H9 (cell line): ENCODE data around the gene SUV39H1. TPM values are rescaled to one million over a fixed set of nuclear protein-coding genes. Genes with fewer than 3 reads are reported as not detected.
"Not testable (repeated sequence)": the region's sequence is repeated elsewhere in the genome, so short reads cannot be mapped to it uniquely, and the experiment has no call there.

Source experiments
- DNase-seq: peaks from one replicate; pipeline ENCODE4 v3.0.0-alpha.2; 2017
- H2AFZ ChIP-seq: one replicate; pipeline ENCODE4 v1.6.1; 2013; ENCODE audit warnings: mild to moderate bottlenecking, low read length, control low read depth, moderate library complexity
- H2AK5ac ChIP-seq: 2 replicates; pipeline ENCODE4 v1.6.1; 2013; ENCODE audit warnings: low read length, control low read depth, mixed read lengths; ENCODE audit not compliant: insufficient read length
- H2BK120ac ChIP-seq: one replicate; pipeline ENCODE4 v1.6.1; 2013; ENCODE audit warnings: low read depth, mild to moderate bottlenecking, low read length, control low read depth, inconsistent platforms; ENCODE audit not compliant: poor library complexity, severe bottlenecking
- H2BK12ac ChIP-seq: 2 replicates; pipeline ENCODE4 v1.6.1; 2013; ENCODE audit warnings: low read length, control low read depth, mixed read lengths, low read depth; ENCODE audit not compliant: insufficient read length
- H2BK15ac ChIP-seq: 2 replicates; pipeline ENCODE4 v1.6.1; 2013; ENCODE audit warnings: low read depth, low read length, control low read depth
- H2BK20ac ChIP-seq: one replicate; pipeline ENCODE4 v1.6.1; 2013; ENCODE audit warnings: low read depth, mild to moderate bottlenecking, low read length, control low read depth, inconsistent platforms; ENCODE audit not compliant: poor library complexity, severe bottlenecking
- H2BK5ac ChIP-seq: 2 replicates; pipeline ENCODE4 v1.6.1; 2013; ENCODE audit warnings: low read length, control low read depth, mixed read lengths; ENCODE audit not compliant: insufficient read length
- H3K14ac ChIP-seq: 2 replicates; pipeline ENCODE4 v1.6.1; 2013; ENCODE audit warnings: low read length, control low read depth; ENCODE audit not compliant: insufficient read depth
- H3K18ac ChIP-seq: 2 replicates; pipeline ENCODE4 v1.6.1; 2013; ENCODE audit warnings: low read depth, mild to moderate bottlenecking, mixed read lengths, low read length, control low read depth; ENCODE audit not compliant: insufficient read length
- H3K23ac ChIP-seq: 2 replicates; pipeline ENCODE4 v1.6.1; 2013; ENCODE audit warnings: low read length, control low read depth, mixed read lengths, low read depth; ENCODE audit not compliant: insufficient read length
- H3K23me2 ChIP-seq: 2 replicates; pipeline ENCODE4 v1.6.1; 2013; ENCODE audit warnings: low read depth, mild to moderate bottlenecking, mixed read lengths, low read length, control low read depth; ENCODE audit not compliant: insufficient read length, poor library complexity, severe bottlenecking
- H3K27ac ChIP-seq: 2 replicates; pipeline ENCODE4 v1.5.1; 2013; ENCODE audit warnings: low read length, control low read depth, mixed read lengths, low read depth; ENCODE audit not compliant: insufficient read length
- H3K27me3 ChIP-seq: 2 replicates; pipeline ENCODE4 v1.6.1; 2013; ENCODE audit warnings: low read length, control low read depth, inconsistent platforms; ENCODE audit not compliant: insufficient read depth
- H3K4ac ChIP-seq: 2 replicates; pipeline ENCODE4 v1.6.1; 2013; ENCODE audit warnings: low read depth, mild to moderate bottlenecking, control low read depth, inconsistent platforms, low read length, moderate library complexity
- H3K4me1 ChIP-seq: 2 replicates; pipeline ENCODE4 v1.6.1; 2013; ENCODE audit warnings: low read length, control low read depth, inconsistent platforms; ENCODE audit not compliant: insufficient read depth
- H3K4me2 ChIP-seq: 2 replicates; pipeline ENCODE4 v1.6.1; 2013; ENCODE audit warnings: low read length, control low read depth, mixed read lengths; ENCODE audit not compliant: insufficient read length, insufficient read depth
- H3K56ac ChIP-seq: 2 replicates; pipeline ENCODE4 v1.6.1; 2013; ENCODE audit warnings: low read depth, mild to moderate bottlenecking, mixed read lengths, low read length, control low read depth; ENCODE audit not compliant: insufficient read length
- H3K79me1 ChIP-seq: 2 replicates; pipeline ENCODE4 v1.6.1; 2013; ENCODE audit warnings: low read depth, mild to moderate bottlenecking, moderate library complexity, low read length, control low read depth, inconsistent platforms; ENCODE audit not compliant: insufficient read depth, poor library complexity, severe bottlenecking
- H3K79me2 ChIP-seq: 2 replicates; pipeline ENCODE4 v1.6.1; 2013; ENCODE audit warnings: low read length, control low read depth, inconsistent platforms; ENCODE audit not compliant: insufficient read depth
- H3K9ac ChIP-seq: 2 replicates; pipeline ENCODE4 v1.6.1; 2013; ENCODE audit warnings: low read length, control low read depth, mixed read lengths; ENCODE audit not compliant: insufficient read length; ENCODE audit errors: extremely low read depth
- H3K9me3 ChIP-seq: one replicate; pipeline ENCODE4 v1.6.1; 2013; ENCODE audit warnings: low read depth, low read length, inconsistent platforms; ENCODE audit not compliant: control insufficient read depth
- H3T11ph ChIP-seq: one replicate; pipeline ENCODE4 v1.6.1; 2013; ENCODE audit warnings: mild to moderate bottlenecking, low read length, control low read depth, inconsistent platforms
- H4K20me1 ChIP-seq: one replicate; pipeline ENCODE4 v1.6.1; 2013; ENCODE audit not compliant: control insufficient read depth, insufficient read length, insufficient read depth
- H4K5ac ChIP-seq: 2 replicates; pipeline ENCODE4 v1.6.1; 2013; ENCODE audit warnings: low read depth, mild to moderate bottlenecking, mixed read lengths, low read length, control low read depth; ENCODE audit not compliant: insufficient read length
- H4K8ac ChIP-seq: replicated peaks from 2 replicates; pipeline ENCODE4 v1.6.1; 2013; ENCODE audit warnings: low read length, control low read depth, mixed read lengths, low read depth; ENCODE audit not compliant: insufficient read length
- H4K91ac ChIP-seq: 2 replicates; pipeline ENCODE4 v1.6.1; 2013; ENCODE audit warnings: low read depth, mild to moderate bottlenecking, moderate library complexity, mixed read lengths, low read length, control low read depth; ENCODE audit not compliant: insufficient read length
- H3K27ac Mint-ChIP-seq, 3 experiments: 2 replicates in 2 of 3; 3 replicates in 1 of 3; pipeline ENCODE4 v1.8.0; 2020 to 2021; ENCODE audit warnings: mixed read lengths in 3 of 3, mild to moderate bottlenecking in 1 of 3, moderate library complexity in 1 of 3
- H3K27me3 Mint-ChIP-seq: 2 replicates; pipeline ENCODE4 v1.8.0; 2021; ENCODE audit warnings: low read depth, mild to moderate bottlenecking, moderate library complexity, mixed read lengths
- H3K36me3 Mint-ChIP-seq, 3 experiments: 2 replicates in 2 of 3; 3 replicates in 1 of 3; pipeline ENCODE4 v1.8.0; 2020 to 2021; ENCODE audit warnings: low read depth in 3 of 3, mixed read lengths in 3 of 3; ENCODE audit not compliant: insufficient read depth in 1 of 3
- H3K4me1 Mint-ChIP-seq, 2 experiments: 2 replicates each; pipeline ENCODE4 v1.8.0; 2020; ENCODE audit warnings: mixed read lengths in 2 of 2
- H3K4me3 Mint-ChIP-seq, 2 experiments: 2 replicates in 1 of 2; 3 replicates in 1 of 2; pipeline ENCODE4 v1.8.0; 2020 to 2021; ENCODE audit warnings: mild to moderate bottlenecking in 2 of 2, mixed read lengths in 2 of 2, moderate library complexity in 1 of 2
- H3K9me3 Mint-ChIP-seq, 2 experiments: 2 replicates in 1 of 2; 3 replicates in 1 of 2; pipeline ENCODE4 v1.8.0; 2020; ENCODE audit warnings: mild to moderate bottlenecking in 2 of 2, mixed read lengths in 2 of 2, moderate library complexity in 1 of 2
- CTCF ChIP-seq: fragments of 200-600 bp; sonication (generic); conservative IDR thresholded peaks from 3 replicates; pipeline ENCODE4 v1.8.0; 2021; ENCODE audit warnings: antibody characterized with exemption, mild to moderate bottlenecking
- WGBS: extraction: QIAGEN DNeasy Blood & Tissue Kit; methylation state at CpG from one replicate; pipeline ENCODE4 v1.1.7; 2013; ENCODE audit warnings: missing lambda C conversion rate, low lambda C conversion rate, mixed read lengths; ENCODE audit not compliant: insufficient read length; ENCODE audit errors: extremely low coverage; 5-methylcytosine and 5-hydroxymethylcytosine counted together
- total RNA-seq: library from RNA; stranded (reverse); gene quantifications from 2 replicates; pipeline ENCODE4 v1.2.1, GENCODE V29; 2021

Gene SUV39H1
- total RNA-seq, 1 experiment from 2014 or later = 16.2 TPM

GRCh38 chrX:48649102-48649501, 47.4 kb upstream of the SUV39H1 start:
- Histone ChIP-seq H2BK120ac (no peak overlapping the region), H4K8ac (no peak overlapping the region), H3K79me1 (no peaks in the 10 kb centered on the region), H3K9me3 (no peaks in the 10 kb centered on the region), H4K91ac (no peak overlapping the region), H3K4me2 (no peak overlapping the region), H3K56ac (no peak overlapping the region), H3K23ac (no peak overlapping the region), H3K27ac (no peak overlapping the region), H4K20me1 (no peaks in the 10 kb centered on the region), H2BK15ac (no peak overlapping the region), H3K14ac (no peak overlapping the region), H3K9ac (no peak overlapping the region), H3K4ac (no peak overlapping the region), H3T11ph (no peak overlapping the region), H2BK5ac (no peak overlapping the region), H3K23me2 (no peaks in the 10 kb centered on the region), H3K18ac (no peak overlapping the region), H2AFZ (no peak overlapping the region), H3K27me3 (no peaks in the 10 kb centered on the region), H2AK5ac (no peak overlapping the region), H2BK20ac (no peak overlapping the region), H3K4me1 (no peaks in the 10 kb centered on the region; the same call in 1 of the 2 replicates), H2BK12ac (no peak overlapping the region), H3K79me2 (no peaks in the 10 kb centered on the region), H4K5ac (no peak overlapping the region)
- Mint-ChIP-seq H3K4me3 (no peak overlapping the region), H3K27me3 (peaks cover 27% of the 10 kb centered on the region), H3K27ac (no peak overlapping the region), H3K36me3 (peaks cover 0 to 4% (median 0%) of the 10 kb centered on the region in 3 experiments; a peak in 3 of 7 replicates), H3K4me1 (peaks cover 13 to 22% of the 10 kb centered on the region in 2 experiments), H3K9me3 (peaks cover 58 to 78% of the 10 kb centered on the region in 2 experiments)
- no CpG with 5 or more reads among the region's 3 CpGs for WGBS
- no peak for DNase-seq
- TF ChIP-seq CTCF = no peak

- H3K27me3 Mint-ChIP-seq = peaks cover 25% of the 10 kb centered on the region
Observed at GRCh38 chrX:48652055-48652579, 44.4 kb upstream of the SUV39H1 start.

More at GRCh38 chrX:48652055-48652579, 44.4 kb upstream of the SUV39H1 start:
- H4K91ac ChIP-seq, H3K36me3 Mint-ChIP-seq, H2BK120ac ChIP-seq, H3K14ac ChIP-seq, H3K23ac ChIP-seq, H2BK5ac ChIP-seq, H4K20me1 ChIP-seq, H3K27ac Mint-ChIP-seq, H3T11ph ChIP-seq, DNase-seq, H3K4me2 ChIP-seq, H3K27me3 ChIP-seq, H3K56ac ChIP-seq, H3K4me1 ChIP-seq, H2AFZ ChIP-seq, H2BK12ac ChIP-seq, H3K9me3 ChIP-seq, H3K4me3 Mint-ChIP-seq, H4K8ac ChIP-seq, H2AK5ac ChIP-seq, H3K79me2 ChIP-seq, H2BK15ac ChIP-seq, H3K27ac ChIP-seq, H2BK20ac ChIP-seq, H4K5ac ChIP-seq, H3K9ac ChIP-seq, H3K4ac ChIP-seq, H3K23me2 ChIP-seq, H3K79me1 ChIP-seq, H3K18ac ChIP-seq: not testable (repeated sequence)
- Mint-ChIP-seq H3K4me1 (peaks cover 16 to 26% of the 10 kb centered on the region in 2 experiments), H3K9me3 (peaks cover 61 to 76% of the 10 kb centered on the region in 2 experiments)
- WGBS = no CpG with 5 or more reads among the region's 5 CpGs
